CMK (cell line): ENCODE data around the gene FBXO34.

Source experiments
- DNase-seq: peaks from one replicate; pipeline ENCODE4 v3.0.0-alpha.2; 2010; ENCODE audit warnings: low read depth

FBXO34 gene

DNA sequence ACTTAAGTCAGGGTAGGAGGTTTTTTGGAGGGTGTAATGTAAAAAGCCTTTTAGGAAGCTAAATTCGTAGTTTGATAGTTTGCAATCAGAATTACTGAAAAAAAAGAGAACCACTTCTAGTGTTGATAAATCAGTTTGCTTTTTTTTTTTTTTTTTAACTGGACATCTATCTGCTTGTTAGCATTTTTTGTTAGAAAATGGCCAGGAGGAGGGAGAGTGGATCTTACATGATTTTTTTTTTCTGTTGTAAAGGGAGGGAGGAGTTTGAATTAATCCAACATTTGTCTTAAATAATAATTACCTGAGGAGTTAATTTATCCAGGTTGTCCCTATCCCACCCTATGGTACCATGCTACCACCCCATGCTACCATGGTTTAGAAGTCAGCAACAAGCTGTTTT, 1.2 kb downstream of the FBXO34 start:
- DNase-seq = no peak

DNA sequence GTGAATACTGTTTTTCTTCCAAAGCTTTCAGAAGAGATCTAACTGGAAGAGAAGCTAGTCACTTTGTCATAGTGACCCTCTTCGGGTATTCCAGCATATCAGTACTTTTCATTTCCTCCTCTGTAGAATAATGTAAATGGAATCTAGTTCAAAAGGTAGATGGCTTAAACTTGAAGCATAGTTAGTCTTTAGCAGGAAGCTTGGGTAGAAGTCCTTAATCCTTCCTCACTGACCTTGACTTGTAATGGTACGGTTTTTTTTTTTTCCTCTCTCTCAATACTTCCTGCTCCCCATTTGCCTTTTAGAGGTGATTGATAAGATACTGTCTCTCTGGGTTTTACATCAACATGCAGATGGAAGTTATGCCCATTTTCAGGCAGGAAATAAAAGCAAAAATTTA, 1.7 kb downstream of the FBXO34 start:
- DNase-seq = no peak

DNA sequence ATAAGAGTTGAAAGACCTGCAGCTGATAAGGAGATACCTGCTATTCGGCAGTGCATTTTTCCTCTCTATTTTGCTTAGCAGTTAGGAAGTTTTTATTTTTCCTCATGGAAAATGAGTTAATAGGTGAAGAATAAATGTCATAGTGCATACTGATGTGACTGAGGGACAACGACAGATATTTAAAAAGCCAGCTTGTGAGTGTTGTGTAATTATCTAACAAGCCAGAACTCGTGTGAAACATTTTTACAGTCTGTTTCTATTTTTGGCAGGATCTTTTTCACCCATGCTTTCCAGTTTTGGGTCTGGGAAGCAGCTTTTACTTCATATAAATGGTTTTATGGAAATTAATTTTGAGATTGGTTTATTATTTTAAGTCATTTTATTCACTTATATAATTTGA, 2.9 kb downstream of the FBXO34 start:
- no peak for DNase-seq

DNA sequence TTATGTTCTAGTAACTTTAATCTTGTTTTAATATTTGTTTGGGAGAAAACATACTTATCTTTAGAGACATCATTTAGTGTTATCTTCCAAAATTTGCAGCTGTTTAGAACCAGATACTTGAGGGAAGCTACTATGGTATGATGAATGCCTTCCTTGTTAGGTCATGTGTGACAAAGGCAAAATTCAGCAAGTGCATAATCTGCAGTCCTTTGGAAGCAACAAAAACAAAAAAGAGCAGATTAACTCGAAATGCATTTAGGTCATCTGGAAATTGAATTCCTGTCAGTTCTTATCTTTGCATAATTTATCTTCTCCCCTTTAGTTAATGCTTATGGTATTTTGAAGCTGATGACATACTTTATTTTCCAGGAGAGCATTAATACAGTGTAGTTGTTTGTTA, 3.5 kb downstream of the FBXO34 start:
- no peak for DNase-seq

DNA sequence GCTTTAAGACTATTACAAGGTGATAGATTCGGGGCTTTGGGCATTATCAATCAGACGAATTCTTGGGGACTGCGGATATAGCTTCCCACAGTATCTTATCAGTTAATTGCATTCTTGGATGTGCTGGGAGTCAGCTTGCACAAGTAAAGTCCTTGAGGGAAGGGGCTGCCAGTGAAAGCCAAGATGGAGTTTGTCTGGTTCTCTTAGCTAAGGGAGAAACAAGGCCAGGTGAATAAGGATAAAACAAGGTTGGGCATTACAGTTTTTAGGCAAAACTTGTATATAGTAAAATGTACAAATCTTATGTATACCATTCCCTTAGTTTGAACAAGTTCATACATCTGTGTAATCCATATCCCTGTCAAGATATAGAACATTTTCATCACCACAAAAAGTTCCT, 5.5 kb downstream of the FBXO34 start:
- DNase-seq = no peak

DNA sequence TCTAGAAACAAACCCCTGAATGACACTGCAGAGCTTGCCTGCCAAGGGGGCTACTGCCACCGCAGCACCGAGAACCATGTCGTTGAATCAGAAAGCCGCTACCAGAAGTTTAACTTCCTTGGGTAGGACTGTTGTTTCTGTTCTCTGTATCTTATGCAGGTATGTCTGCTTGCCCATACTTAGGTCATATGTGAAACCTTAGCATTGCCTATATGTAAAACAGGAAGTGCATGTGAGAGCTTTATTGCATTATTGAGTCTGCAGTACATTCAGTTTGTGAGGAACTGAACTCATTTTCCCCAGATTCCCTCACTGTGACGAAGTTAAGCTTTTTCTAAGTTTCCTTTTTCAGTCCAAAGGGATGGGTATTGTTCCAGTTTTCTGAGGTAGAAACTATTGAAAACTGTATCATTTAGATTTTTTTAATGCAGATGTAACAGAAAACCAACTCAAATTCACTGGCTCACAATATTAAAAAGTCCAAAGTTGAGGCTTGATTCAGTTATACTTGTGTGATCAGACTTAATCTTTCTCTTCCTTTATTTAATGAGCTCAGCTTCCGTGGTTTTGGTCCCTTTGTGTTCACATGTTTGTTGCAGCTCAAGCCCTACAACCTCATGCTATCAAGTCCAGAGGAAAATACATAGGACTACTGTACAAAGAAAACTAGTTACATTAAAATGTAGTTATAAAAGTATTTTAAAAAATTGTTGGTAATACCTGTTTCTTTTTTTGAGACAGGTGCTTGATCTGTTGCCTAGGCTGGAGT, 6.9 kb downstream of the FBXO34 start:
- DNase-seq = no peak

DNA sequence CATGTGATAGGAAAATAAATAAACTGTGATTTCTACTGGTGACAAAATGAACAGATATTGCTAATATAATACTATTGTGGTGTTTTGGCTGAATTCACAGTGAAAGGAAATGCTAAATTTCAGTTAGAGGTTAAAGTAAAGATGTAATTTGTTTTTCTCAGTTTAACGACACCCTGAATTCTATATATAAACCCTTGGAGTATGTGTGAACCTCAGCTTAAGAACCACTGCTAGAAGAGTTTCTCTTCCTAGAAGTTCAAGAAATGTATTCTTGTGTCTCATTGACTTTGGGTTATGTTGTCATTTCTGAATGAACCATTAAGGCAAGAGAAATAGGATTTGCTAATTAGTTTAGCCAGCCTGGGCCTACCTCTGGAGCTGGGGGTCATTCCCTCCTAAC, 8.2 kb downstream of the FBXO34 start:
- no peak for DNase-seq

DNA sequence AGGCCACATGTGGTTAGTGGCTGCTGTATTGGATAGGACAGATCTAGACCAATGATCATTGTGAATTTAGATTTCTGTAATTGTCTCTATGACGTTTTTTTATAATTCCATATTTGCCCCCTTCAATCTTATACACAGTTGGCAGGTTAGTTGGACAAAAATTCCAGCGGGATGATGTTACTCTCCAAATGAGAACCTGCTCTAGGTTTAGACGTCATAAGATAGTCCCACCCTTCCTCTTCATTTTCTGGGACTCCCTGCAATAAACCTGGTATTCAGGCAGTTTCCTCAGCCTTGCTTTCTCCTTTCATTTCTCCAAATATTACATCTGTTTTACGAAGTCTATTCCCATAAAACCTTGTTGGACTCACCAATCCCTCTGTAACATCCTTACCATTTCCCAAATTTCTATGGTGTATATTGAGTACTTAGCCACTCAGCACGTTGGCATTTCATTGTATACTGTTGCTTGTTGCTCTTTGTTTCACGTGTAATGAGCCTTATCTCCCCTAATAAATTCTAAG, 10.2 kb downstream of the FBXO34 start:
- DNase-seq = no peak

DNA sequence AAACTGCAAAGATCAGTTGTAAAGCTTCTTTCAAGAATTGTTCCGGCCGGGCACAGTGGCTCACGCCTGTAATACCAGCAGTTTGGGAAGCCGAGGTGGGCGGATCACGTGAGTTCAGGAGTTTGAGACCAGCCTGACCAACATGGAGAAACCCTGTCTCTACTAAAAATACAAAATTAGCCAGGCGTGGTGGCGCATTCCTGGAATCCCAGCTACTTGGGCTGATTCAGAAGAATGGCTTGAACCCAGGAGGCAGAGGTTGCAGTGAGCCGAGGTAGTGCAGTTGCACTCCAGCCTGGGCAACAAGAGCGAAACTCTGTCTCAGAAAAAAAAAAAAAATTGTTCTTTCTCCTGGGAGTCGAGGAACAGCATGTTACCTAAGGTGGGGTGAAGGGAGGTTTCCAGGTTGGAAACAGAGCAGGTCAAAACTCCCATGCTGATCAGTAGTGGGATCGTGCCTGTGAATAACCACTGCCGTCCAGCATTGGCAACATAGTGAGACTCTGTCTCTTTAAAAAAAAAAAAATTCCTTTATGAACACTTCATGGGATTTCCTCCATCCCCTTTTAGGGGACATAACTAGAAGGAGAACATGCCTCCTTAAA, 13.9 kb downstream of the FBXO34 start:
- DNase-seq = no peak

DNA sequence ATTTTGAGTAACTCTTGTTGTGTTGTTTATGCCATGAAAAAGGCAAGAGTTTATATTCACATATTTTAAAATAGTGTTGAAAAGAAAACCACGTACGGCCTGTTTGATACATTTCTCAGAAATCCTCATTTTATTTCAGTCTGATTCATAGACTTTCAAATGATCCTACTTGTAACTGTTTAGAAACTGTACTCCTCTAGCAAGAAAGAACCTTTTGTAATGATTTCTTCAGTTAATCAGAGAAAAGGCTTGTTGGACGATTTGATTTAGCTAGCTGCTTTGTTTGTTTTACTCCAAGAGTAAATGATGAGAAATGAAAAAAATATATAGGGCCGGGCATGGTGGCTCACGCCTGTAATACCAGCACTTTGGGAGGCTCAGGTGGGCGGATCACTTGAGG, 17.2 kb downstream of the FBXO34 start:
- DNase-seq = no peak

DNA sequence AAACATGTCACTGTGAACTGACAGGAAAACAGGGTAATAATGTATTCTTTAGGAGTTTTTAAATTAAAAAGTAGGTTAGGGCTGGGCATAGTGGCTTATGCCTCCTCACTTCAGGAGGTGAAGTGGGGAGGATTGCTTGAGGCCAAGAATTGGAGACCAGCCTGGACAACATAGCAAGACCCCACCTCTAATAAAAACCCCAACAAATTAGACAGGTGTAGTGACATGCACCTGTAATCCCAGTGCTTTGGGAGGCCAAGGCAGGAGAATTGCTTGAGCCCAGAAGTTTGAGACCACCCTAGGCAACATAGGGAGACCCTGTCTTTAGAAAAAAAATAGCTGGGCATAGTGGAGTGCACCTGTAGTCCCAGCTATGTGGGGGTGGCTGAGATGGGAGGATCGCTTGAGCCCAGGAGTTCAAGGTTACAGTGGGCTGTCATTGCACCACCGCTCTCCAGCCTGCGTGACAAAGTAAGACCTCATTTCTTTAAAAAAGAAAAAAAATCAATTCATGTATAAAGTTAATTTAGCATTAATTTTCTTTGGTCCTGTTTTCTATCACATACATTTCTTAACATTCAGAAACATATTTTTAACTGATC, 20.4 kb downstream of the FBXO34 start:
- DNase-seq = no peak

DNA sequence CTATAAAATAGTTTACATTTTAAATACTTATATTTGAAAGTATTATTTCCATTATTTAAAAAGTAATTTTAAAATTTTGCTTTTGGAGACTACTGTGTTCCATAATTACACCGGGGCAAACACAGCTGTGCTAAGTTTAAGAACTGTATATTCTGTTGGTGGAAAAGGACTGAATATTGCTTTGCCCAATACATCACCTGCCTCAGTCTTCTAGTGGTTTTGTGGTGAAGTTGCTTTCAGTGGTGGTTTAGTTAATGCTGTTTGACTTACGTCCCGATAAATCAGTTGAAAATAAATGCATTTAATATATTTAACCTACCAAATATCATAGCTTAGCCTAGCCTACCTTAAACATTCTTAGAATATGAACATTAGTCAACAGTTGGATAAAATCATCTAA, 23.4 kb downstream of the FBXO34 start:
- no peak for DNase-seq

DNA sequence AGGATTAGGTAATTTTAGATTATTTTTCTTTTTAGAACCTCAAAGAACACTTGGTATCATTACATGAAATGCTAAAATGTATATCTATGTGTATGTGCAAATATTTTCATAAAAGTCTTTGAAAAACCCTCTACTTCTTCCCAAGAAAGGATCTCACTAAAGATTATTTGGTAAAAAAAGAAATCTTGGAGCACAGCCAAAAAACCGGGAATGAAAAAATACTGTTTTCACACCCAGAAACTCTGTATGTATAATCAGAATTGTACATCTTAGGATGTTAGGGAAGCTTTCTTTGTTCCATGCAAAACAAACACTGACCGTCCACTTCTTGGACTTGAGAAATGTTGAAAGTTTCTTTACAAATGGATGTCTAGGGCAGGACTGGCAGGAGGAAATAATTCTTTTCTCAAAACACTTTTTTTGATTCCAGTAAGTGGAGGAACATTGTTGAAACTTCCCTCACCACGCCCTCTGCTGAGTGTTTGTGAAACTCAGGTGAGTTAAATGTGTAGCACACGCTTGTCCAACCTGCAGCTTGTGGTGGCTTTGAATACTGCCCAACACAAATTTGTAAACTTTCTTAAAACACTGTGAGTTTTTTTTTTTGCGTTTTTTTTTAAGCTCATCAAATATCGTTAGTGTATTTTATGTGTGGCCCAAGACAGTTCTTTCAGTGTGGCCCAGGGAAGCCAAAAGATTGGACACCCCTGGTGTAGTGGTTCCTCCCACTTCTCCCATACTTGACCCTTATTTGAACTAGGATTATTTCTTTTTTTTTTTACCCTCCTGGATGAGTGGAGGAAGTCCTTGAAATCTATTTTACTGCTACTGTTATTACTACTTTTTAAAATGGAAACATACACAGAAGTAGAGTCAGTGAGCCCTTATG, 26.6 kb downstream of the FBXO34 start:
- no peak for DNase-seq

DNA sequence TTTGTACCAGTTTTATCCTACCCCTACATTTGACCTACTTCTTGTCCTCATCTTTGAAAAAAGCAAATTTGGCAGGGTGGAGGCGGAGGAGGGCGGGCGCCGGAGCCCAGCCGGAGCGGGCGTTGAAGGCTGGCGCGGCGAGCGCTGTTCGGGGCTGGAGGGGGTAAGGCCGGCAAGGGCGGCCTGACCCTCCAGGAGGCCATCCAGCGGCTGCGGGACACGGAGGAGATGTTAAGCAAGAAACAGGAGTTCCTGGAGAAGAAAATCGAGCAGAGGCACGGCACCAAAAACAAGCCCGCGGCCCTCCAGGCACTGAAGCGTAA, 27.2 kb downstream of the FBXO34 start:
- no peak for DNase-seq

DNA sequence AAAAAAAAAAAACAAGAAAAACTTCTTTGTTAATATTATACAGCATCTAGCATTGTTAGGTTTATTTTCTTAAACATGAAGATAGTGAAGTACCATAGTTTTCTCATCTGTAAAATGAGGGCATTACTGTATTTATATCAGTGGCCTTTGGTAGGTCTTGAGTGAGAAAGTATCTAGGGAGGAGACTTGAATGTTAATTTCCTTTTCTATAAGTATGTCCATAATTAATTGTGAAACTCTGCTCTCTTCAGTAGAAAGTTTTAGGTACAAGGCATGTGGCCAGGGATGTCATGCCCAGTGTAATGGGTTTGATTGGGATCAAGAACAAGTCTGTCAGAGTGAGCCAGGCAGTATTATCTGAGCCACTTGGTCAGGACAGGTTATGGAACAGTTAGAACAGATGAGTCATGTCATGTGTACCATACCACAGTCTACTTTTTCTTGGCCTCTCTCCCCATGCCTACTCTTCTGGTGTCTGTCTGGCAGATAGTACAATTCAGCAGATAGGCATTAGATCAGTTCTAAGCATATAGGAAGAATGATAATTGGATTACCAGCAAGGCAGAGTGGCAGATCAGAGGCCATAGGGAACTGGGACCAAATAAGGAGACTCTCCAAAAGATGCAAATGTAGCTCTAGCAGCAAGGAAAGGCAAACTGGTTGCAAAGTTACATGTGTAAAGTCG, 30.4 kb downstream of the FBXO34 start:
- no peak for DNase-seq

DNA sequence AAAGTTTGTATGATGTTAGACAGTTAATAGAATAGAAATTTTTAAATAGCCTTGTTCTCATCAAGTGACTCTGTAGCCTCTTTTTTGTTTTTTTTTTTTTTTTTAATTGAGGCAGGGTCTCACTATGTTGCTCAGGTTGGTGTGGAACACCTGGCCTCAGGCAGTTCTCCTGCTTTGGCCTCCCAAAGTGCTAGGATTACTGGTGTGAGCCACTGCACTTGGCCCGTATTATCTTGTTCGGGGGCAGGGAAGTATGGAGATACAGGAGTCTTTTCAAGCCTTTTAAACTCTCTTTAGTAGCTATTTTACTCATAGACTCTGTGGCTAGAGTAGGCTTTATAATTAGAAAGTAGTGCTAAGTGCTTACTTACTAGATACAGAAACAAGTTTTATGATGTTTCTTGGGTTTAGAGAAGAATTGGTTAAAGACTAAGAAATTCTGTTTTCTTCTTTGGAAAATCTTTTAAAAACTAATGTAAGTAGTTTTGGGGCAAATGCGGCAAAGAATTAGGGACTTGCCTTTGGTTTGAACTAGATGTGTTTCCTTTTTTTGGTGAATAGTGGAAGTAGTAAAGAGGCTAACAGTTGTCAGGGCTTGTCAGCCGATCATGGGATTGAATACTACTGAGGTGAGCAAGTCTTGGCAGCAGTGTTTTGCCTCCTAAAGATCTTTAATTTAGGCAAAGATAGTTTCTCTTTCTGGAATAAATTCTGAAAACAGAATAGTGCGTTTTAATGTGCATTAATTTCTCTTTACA, 31.3 kb downstream of the FBXO34 start:
- no peak for DNase-seq

DNA sequence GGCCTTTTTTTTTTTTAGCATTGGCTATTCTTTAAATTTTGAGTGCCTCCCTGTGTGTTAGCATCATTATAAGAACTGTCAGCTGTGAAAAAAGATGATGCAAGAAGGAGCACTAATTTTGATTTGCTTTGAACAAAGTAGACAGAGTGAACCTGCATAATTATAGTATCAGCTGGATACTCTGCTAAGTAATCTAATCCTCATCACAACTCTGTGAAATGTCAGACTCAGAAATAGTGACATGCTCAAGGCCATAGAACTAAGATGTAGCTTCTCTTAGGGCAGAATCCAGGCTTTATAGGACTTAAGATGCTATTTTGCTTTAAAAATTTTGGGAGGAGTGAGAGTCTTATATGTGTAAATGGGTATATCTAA, 31.9 kb downstream of the FBXO34 start:
- no peak for DNase-seq

DNA sequence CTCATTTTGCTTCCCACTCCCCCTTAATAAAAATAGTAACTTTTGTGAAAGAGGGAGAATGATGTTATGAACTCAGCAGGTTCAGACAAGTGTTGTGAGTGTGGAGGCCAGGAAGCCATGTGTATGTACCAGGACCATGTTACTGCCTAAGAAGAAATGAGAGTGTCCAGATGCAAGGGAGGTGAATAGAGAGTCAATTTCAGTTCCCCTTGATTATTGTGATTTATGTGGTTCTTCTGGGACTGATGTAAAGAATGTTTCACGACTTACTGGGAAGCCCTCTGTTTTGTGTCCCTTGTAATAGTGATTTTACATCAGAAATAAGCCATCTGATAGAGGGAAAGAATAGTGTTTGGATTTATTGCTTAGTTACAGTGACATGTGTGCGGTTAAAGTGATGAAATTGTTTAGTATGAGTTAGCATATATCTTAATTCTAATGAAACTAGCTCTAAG, 32.5 kb downstream of the FBXO34 start:
- DNase-seq = no peak

DNA sequence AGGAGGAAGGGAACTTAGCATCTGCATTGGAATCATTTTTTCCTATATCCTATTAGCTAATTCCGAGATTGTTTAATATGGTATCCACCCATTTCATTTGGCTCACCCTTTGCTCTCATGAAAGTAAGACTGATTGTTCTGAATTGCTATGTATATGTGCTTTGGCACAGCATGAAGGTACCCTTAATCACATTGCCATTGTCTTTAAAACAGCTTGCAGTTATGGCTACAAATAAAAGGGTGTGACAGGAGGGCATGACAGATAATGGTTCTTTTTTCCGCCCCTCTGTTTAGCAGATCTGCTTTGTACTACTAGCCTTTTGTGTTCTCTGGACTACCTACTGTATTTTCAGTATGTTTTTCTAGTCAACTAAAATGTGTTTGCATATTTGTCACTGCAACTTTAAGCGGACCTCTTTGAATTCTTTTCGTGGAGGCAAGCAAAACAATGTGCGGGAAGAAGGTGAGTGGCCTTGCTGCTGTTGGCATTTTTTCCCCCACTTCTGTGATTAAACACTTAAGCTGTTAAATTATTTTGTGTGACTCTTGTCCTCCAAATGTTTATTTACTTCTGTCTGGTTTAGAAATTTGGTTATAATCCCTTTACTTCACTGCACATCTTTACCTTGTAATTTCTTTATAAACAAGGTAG, 35.8 kb downstream of the FBXO34 start:
- DNase-seq = no peak

DNA sequence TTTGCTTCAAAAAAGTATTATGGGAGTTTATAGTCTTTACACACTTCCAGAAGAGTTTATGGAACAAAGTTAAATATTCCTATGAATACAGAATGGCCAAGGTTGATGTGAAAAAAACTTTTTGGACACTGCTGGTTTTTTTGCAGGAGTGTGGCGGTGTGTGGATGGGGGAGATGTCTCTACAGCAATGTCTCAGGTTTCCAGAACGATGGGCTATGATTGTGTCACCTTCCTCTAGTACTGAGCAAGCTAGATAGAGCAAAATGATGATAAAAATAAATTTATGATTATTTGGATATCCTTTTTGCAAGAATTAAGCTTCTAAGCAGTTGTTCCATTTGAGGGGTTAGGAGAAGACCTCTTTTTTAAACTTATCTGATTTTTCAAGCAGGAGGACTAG, 37.9 kb downstream of the FBXO34 start:
- DNase-seq = no peak
